ENCODE measurements around the gene SRRM3. TPM values are rescaled to one million over a fixed set of nuclear protein-coding genes. Genes with fewer than 3 reads are reported as not detected.
"Not testable (repeated sequence)": the region's sequence is repeated elsewhere in the genome, so short reads cannot be mapped to it uniquely, and the experiment has no call there.

The SRRM3 gene
- total and polyA plus RNA-seq, 2 experiments from 2014 or later = 0.39 to 0.65 TPM

GRCh38 chr7:76267107-76267893, 65.6 kb downstream of the SRRM3 start:
- no peak overlapping the region for H3K27ac ChIP-seq
- H3K9me3 ChIP-seq (ENCODE audit: low read depth) = no peaks in the 10 kb centered on the region
- H3K9me2 ChIP-seq (ENCODE audit: insufficient read depth) = no peaks in the 10 kb centered on the region
- peak overlapping the region; percentile 45 for H3K4me2 ChIP-seq (ENCODE audit: unreplicated experiment)
- no peaks in the 10 kb centered on the region for H3K4me1 ChIP-seq (ENCODE audit: insufficient read depth)
- in situ Hi-C loops (cut with MboI) = no loop called here
- 3% methylated on average over 38 to 46 of the region's 68 CpGs for WGBS, 2 experiments (ENCODE audit: low coverage in 1 of 2, low lambda C conversion rate in 2 of 2, missing lambda C conversion rate in 2 of 2)
- H4K20me1 ChIP-seq (ENCODE audit: insufficient read depth) = no peaks in the 10 kb centered on the region
- H2AFZ ChIP-seq = 0 out of 2 replicates have a peak overlapping the region, but pooled peaks have one; percentile 52
- TF ChIP-seq EZH2phosphoT487 (IDR thresholded peaks at IDR 0.05; ENCODE audit: insufficient read depth, low read depth) (no peak), EZH2 (IDR thresholded peaks at IDR 0.05; ENCODE audit: insufficient read depth, poor library complexity, severe bottlenecking) (peak; percentile 83)
- peaks cover 38% of the 10 kb centered on the region for H3K27me3 ChIP-seq (replicated peaks; ENCODE audit: insufficient read depth)
- no peaks in the 10 kb centered on the region for H3F3A ChIP-seq (ENCODE audit: insufficient read depth)
- no peak for DNase-seq
- H3K9ac ChIP-seq = no peak overlapping the region
- H3K36me3 ChIP-seq (ENCODE audit: low read depth) = no peaks in the 10 kb centered on the region
- no peaks in the 10 kb centered on the region for H3K79me2 ChIP-seq (ENCODE audit: insufficient read depth)
- H3K4me3 ChIP-seq = peak overlapping the region; percentile 22; the same call in 1 of the 2 replicates

DNA sequence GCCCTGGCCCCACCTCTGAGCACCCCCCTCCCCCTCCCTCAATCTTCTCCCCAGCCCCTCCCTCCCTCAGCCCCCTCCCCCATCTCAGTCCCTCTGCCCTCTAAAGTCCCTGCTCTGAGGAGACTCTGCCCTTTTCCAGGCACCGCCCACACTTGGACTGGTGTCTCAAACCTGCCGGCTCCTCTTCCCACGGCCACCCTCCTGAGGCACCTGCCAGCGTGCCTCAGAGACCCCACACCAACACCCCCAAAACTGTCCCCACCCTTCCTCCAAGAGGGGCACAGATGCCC, 66.1 kb downstream of the SRRM3 start:
- 1 to 4% methylated on average over 3 to 4 of the region's 4 CpGs for WGBS, 2 experiments (ENCODE audit: low coverage in 1 of 2, low lambda C conversion rate in 2 of 2, missing lambda C conversion rate in 2 of 2)

GRCh38 chr7:76268376-76268775, 66.7 kb downstream of the SRRM3 start:
- no peak overlapping the region for H2AFZ ChIP-seq
- H3K9me3 ChIP-seq (ENCODE audit: low read depth) = no peaks in the 10 kb centered on the region
- peaks cover 46% of the 10 kb centered on the region for H3K27me3 ChIP-seq (replicated peaks; ENCODE audit: insufficient read depth)
- no peak overlapping the region for H3K4me2 ChIP-seq (ENCODE audit: unreplicated experiment)
- 70 to 75% methylated on average over 4 to 5 of the region's 5 CpGs for WGBS, 2 experiments (ENCODE audit: low coverage in 1 of 2, low lambda C conversion rate in 2 of 2, missing lambda C conversion rate in 2 of 2)
- DNase-seq = no peak
- H3K9me2 ChIP-seq (ENCODE audit: insufficient read depth) = no peaks in the 10 kb centered on the region
- no peaks in the 10 kb centered on the region for H3K79me2 ChIP-seq (ENCODE audit: insufficient read depth)
- H3K4me3 ChIP-seq = no peak overlapping the region
- H3K36me3 ChIP-seq (ENCODE audit: low read depth) = no peaks in the 10 kb centered on the region
- H3F3A ChIP-seq (ENCODE audit: insufficient read depth) = no peaks in the 10 kb centered on the region
- in situ Hi-C loops (cut with MboI) = no loop called here
- TF ChIP-seq EZH2phosphoT487 (IDR thresholded peaks at IDR 0.05; ENCODE audit: insufficient read depth, low read depth) (no peak), EZH2 (IDR thresholded peaks at IDR 0.05; ENCODE audit: insufficient read depth, poor library complexity, severe bottlenecking) (no peak)
- no peak overlapping the region for H3K9ac ChIP-seq
- H3K4me1 ChIP-seq (ENCODE audit: insufficient read depth) = no peaks in the 10 kb centered on the region
- H4K20me1 ChIP-seq (ENCODE audit: insufficient read depth) = no peaks in the 10 kb centered on the region
- H3K27ac ChIP-seq = no peak overlapping the region

More for the DNA sequence above, 66.1 kb downstream of the SRRM3 start:
- Histone ChIP-seq H3K4me3 (no peak overlapping the region), H3K9me2 (ENCODE audit: insufficient read depth) (no peaks in the 10 kb centered on the region), H3F3A (ENCODE audit: insufficient read depth) (no peaks in the 10 kb centered on the region), H3K4me2 (ENCODE audit: unreplicated experiment) (no peak overlapping the region), H3K79me2 (ENCODE audit: insufficient read depth) (no peaks in the 10 kb centered on the region), H3K4me1 (ENCODE audit: insufficient read depth) (no peaks in the 10 kb centered on the region), H2AFZ (no peak overlapping the region), H3K36me3 (ENCODE audit: low read depth) (no peaks in the 10 kb centered on the region), H3K9me3 (ENCODE audit: low read depth) (no peaks in the 10 kb centered on the region), H4K20me1 (ENCODE audit: insufficient read depth) (no peaks in the 10 kb centered on the region), H3K9ac (no peak overlapping the region), H3K27ac (no peak overlapping the region), H3K27me3 (replicated peaks; ENCODE audit: insufficient read depth) (peaks cover 41% of the 10 kb centered on the region)
- DNase-seq = no peak
- TF ChIP-seq EZH2phosphoT487 (IDR thresholded peaks at IDR 0.05; ENCODE audit: insufficient read depth, low read depth) (no peak), EZH2 (IDR thresholded peaks at IDR 0.05; ENCODE audit: insufficient read depth, poor library complexity, severe bottlenecking) (no peak)
- in situ Hi-C loops (cut with MboI) = no loop called here

- no peaks in the 10 kb centered on the region for H4K20me1 ChIP-seq (ENCODE audit: insufficient read depth)
- no peak overlapping the region for H2AFZ ChIP-seq
- TF ChIP-seq EZH2phosphoT487 (IDR thresholded peaks at IDR 0.05; ENCODE audit: insufficient read depth, low read depth) (no peak), EZH2 (IDR thresholded peaks at IDR 0.05; ENCODE audit: insufficient read depth, poor library complexity, severe bottlenecking) (no peak)
- no peak for DNase-seq
- H3K27ac ChIP-seq = no peak overlapping the region
- H3K9me2 ChIP-seq (ENCODE audit: insufficient read depth) = no peaks in the 10 kb centered on the region
- H3K27me3 ChIP-seq (replicated peaks; ENCODE audit: insufficient read depth) = peaks cover 59% of the 10 kb centered on the region
- H3K4me3 ChIP-seq = no peak overlapping the region
- no peak overlapping the region for H3K4me2 ChIP-seq (ENCODE audit: unreplicated experiment)
- no peak overlapping the region for H3K9ac ChIP-seq
- no peaks in the 10 kb centered on the region for H3K79me2 ChIP-seq (ENCODE audit: insufficient read depth)
- no peaks in the 10 kb centered on the region for H3K36me3 ChIP-seq (ENCODE audit: low read depth)
- no peaks in the 10 kb centered on the region for H3K9me3 ChIP-seq (ENCODE audit: low read depth)
- H3F3A ChIP-seq (ENCODE audit: insufficient read depth) = no peaks in the 10 kb centered on the region
- 12 to 13% methylated on average over 5 of the region's 5 CpGs for WGBS, 2 experiments (ENCODE audit: low coverage in 1 of 2, low lambda C conversion rate in 2 of 2, missing lambda C conversion rate in 2 of 2)
- H3K4me1 ChIP-seq (ENCODE audit: insufficient read depth) = no peaks in the 10 kb centered on the region
- in situ Hi-C loops (cut with MboI) = no loop called here
Measured at GRCh38 chr7:76269895-76270294, 68.2 kb downstream of the SRRM3 start.

DNA sequence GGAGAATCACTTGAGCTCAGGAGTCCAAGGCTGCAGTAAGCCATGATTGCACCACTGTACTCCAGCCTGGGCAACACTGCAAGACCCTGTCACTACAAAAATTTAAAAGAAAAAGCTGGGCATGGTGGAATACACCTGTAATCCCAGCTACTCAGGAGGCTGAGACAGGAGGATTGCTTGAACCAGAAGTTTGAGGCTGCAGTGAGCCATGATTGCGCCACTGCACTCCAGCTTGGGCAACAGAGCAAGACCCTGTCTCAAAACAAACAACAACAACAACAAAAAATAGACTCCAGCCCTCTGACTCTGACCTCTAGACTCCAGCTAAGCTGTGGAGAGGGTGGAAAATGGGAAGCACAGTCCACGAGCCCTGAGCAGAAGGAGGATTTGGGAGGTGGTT, 69.7 kb downstream of the SRRM3 start:
- H4K20me1 ChIP-seq (ENCODE audit: insufficient read depth); H3K9me2 ChIP-seq (ENCODE audit: insufficient read depth); H3K9me3 ChIP-seq (ENCODE audit: low read depth); H3K79me2 ChIP-seq (ENCODE audit: insufficient read depth); H3K36me3 ChIP-seq (ENCODE audit: low read depth); H3K4me3 ChIP-seq; H3K4me1 ChIP-seq (ENCODE audit: insufficient read depth); DNase-seq; H3K27ac ChIP-seq; H2AFZ ChIP-seq; in situ Hi-C loops (cut with MboI); H3K9ac ChIP-seq; H3F3A ChIP-seq (ENCODE audit: insufficient read depth); H3K4me2 ChIP-seq (ENCODE audit: unreplicated experiment): not testable (repeated sequence)
- peaks cover 59% of the 10 kb centered on the region for H3K27me3 ChIP-seq (replicated peaks; ENCODE audit: insufficient read depth)
- WGBS, 2 experiments (ENCODE audit: low coverage in 1 of 2, low lambda C conversion rate in 2 of 2, missing lambda C conversion rate in 2 of 2) = 85 to 89% methylated on average over 2 of the region's 2 CpGs
